Measurements from ENCODE around the gene SERPING1.

DNA sequence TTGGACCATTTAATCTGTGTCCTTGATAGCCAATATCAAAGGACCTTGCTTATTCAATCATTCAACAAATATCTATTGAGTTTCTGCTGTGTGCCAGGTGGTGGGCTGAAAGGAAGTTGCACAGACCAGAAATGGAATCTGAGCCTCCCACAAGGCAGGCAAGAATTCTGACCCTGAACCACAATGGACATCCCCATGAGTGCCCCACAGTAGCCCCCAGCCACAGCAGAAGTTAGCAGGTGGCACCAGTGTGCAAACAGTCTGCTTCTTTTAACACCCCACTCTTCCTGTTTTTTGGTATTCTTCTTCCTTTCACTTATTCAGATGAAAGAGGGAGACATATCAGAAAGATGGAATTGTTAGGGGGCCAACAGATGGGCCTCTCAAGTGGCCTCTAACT, 12.2 kb upstream of the SERPING1 start:
- TF ChIP-seq, protein P1, sequence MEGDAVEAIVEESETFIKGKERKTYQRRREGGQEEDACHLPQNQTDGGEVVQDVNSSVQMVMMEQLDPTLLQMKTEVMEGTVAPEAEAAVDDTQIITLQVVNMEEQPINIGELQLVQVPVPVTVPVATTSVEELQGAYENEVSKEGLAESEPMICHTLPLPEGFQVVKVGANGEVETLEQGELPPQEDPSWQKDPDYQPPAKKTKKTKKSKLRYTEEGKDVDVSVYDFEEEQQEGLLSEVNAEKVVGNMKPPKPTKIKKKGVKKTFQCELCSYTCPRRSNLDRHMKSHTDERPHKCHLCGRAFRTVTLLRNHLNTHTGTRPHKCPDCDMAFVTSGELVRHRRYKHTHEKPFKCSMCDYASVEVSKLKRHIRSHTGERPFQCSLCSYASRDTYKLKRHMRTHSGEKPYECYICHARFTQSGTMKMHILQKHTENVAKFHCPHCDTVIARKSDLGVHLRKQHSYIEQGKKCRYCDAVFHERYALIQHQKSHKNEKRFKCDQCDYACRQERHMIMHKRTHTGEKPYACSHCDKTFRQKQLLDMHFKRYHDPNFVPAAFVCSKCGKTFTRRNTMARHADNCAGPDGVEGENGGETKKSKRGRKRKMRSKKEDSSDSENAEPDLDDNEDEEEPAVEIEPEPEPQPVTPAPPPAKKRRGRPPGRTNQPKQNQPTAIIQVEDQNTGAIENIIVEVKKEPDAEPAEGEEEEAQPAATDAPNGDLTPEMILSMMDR (IDR thresholded peaks at IDR 0.05) = no peak
- no peak for TF ChIP-seq POLR2AphosphoS5 (IDR thresholded peaks at IDR 0.05; ENCODE audit: low read depth, low read length)
- TF ChIP-seq, protein P2, sequence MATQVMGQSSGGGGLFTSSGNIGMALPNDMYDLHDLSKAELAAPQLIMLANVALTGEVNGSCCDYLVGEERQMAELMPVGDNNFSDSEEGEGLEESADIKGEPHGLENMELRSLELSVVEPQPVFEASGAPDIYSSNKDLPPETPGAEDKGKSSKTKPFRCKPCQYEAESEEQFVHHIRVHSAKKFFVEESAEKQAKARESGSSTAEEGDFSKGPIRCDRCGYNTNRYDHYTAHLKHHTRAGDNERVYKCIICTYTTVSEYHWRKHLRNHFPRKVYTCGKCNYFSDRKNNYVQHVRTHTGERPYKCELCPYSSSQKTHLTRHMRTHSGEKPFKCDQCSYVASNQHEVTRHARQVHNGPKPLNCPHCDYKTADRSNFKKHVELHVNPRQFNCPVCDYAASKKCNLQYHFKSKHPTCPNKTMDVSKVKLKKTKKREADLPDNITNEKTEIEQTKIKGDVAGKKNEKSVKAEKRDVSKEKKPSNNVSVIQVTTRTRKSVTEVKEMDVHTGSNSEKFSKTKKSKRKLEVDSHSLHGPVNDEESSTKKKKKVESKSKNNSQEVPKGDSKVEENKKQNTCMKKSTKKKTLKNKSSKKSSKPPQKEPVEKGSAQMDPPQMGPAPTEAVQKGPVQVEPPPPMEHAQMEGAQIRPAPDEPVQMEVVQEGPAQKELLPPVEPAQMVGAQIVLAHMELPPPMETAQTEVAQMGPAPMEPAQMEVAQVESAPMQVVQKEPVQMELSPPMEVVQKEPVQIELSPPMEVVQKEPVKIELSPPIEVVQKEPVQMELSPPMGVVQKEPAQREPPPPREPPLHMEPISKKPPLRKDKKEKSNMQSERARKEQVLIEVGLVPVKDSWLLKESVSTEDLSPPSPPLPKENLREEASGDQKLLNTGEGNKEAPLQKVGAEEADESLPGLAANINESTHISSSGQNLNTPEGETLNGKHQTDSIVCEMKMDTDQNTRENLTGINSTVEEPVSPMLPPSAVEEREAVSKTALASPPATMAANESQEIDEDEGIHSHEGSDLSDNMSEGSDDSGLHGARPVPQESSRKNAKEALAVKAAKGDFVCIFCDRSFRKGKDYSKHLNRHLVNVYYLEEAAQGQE (IDR thresholded peaks at IDR 0.05; ENCODE audit: insufficient read depth in 1 of 2, low read depth in 2 of 2, low read length in 1 of 2) = no peak
- TF ChIP-seq SIN3A (IDR thresholded peaks at IDR 0.05; ENCODE audit: borderline replicate concordance, insufficient read depth, low read depth, low read length) = no peak
- no peak for TF ChIP-seq TCF7L2 (IDR thresholded peaks at IDR 0.05; ENCODE audit: low read depth, low read length)
